Measurements from ENCODE around the gene C20orf173.

Gene C20orf173

GRCh38 chr20:35506872-35507638, 22.4 kb downstream of the C20orf173 start:
- no peak for DNase-seq (ENCODE audit: low read depth)

- DNase-seq (ENCODE audit: low read depth): no peak
Measured at GRCh38 chr20:35506179-35506578, 23.3 kb downstream of the C20orf173 start.

GRCh38 chr20:35504751-35505150, 24.7 kb downstream of the C20orf173 start:
- no peak for DNase-seq (ENCODE audit: low read depth)

- DNase-seq (ENCODE audit: low read depth): no peak
Measured at GRCh38 chr20:35503841-35504561, 25.5 kb downstream of the C20orf173 start.

- no peak for DNase-seq (ENCODE audit: low read depth)
Measured at GRCh38 chr20:35503281-35503680, 26.2 kb downstream of the C20orf173 start.

GRCh38 chr20:35502352-35502751, 27.1 kb downstream of the C20orf173 start:
- no peak for DNase-seq (ENCODE audit: low read depth)

- DNase-seq (ENCODE audit: low read depth): no peak
Measured at GRCh38 chr20:35499271-35499670, 30.2 kb downstream of the C20orf173 start.

- DNase-seq (ENCODE audit: low read depth): no peak
Measured at GRCh38 chr20:35497780-35498189, 31.7 kb downstream of the C20orf173 start.

- no peak for DNase-seq (ENCODE audit: low read depth)
Measured at GRCh38 chr20:35497320-35497719, 32.1 kb downstream of the C20orf173 start.

- no peak for DNase-seq (ENCODE audit: low read depth)
Measured at GRCh38 chr20:35496481-35496880, 33.0 kb downstream of the C20orf173 start.

- DNase-seq (ENCODE audit: low read depth): no peak
Measured at GRCh38 chr20:35492352-35492751, 37.1 kb downstream of the C20orf173 start.

GRCh38 chr20:35491823-35492222, 37.6 kb downstream of the C20orf173 start:
- no peak for DNase-seq (ENCODE audit: low read depth)

GRCh38 chr20:35490736-35491181, 38.7 kb downstream of the C20orf173 start:
- DNase-seq (ENCODE audit: low read depth): no peak

- no peak for DNase-seq (ENCODE audit: low read depth)
Measured at GRCh38 chr20:35489717-35490116, 39.7 kb downstream of the C20orf173 start.

- no peak for DNase-seq (ENCODE audit: low read depth)
Measured at GRCh38 chr20:35487479-35487878, 42.0 kb downstream of the C20orf173 start.

GRCh38 chr20:35479798-35480197, 49.7 kb downstream of the C20orf173 start:
- DNase-seq (ENCODE audit: low read depth): no peak

GRCh38 chr20:35478804-35479472, 50.5 kb downstream of the C20orf173 start:
- no peak for DNase-seq (ENCODE audit: low read depth)

Measured in HS-5 (cell line).